GM19463 (cell line): ENCODE results near the gene SMIM36.
"Not testable (repeated sequence)": the region's sequence is repeated elsewhere in the genome, so short reads cannot be mapped to it uniquely, and the experiment has no call there.

ENCODE experiments used
- ATAC-seq: cut with Tn5 transposase; IDR thresholded peaks from one replicate; pipeline ENCODE4 v1.9.1; 2021; ENCODE audit warnings: mild to moderate bottlenecking, moderate library complexity; ENCODE audit not compliant: unreplicated experiment

The SMIM36 gene

GRCh38 chr17:55417411-55418268, 93.6 kb downstream of the SMIM36 start:
- ATAC-seq: no peak

GRCh38 chr17:55416470-55417052, 94.7 kb downstream of the SMIM36 start:
- ATAC-seq: no peak

GRCh38 chr17:55416000-55416399, 95.3 kb downstream of the SMIM36 start:
- ATAC-seq: no peak

GRCh38 chr17:55414983-55415382, 96.3 kb downstream of the SMIM36 start:
- ATAC-seq: no peak

- ATAC-seq: no peak
These were observed 97.3 kb downstream of the SMIM36 start for GRCh38 chr17:55413825-55414489.

- no peak for ATAC-seq
These were observed 99.8 kb downstream of the SMIM36 start for GRCh38 chr17:55411463-55411855.

- no peak for ATAC-seq
These were observed 100.4 kb downstream of the SMIM36 start for GRCh38 chr17:55410722-55411462.

- no peak for ATAC-seq
These were observed 102.0 kb downstream of the SMIM36 start for GRCh38 chr17:55409030-55409800.

- no peak for ATAC-seq
These were observed 103.3 kb downstream of the SMIM36 start for GRCh38 chr17:55407641-55408566.

- no peak for ATAC-seq
These were observed 105.7 kb downstream of the SMIM36 start for GRCh38 chr17:55405600-55405999.

GRCh38 chr17:55404197-55404596, 107.1 kb downstream of the SMIM36 start:
- not testable (repeated sequence) for ATAC-seq

GRCh38 chr17:55402374-55402773, 108.9 kb downstream of the SMIM36 start:
- ATAC-seq: no peak
